NCI-H2107 (cell line): ENCODE measurements around the gene CENPC.
"Not testable (repeated sequence)": the region's sequence is repeated elsewhere in the genome, so short reads cannot be mapped to it uniquely, and the experiment has no call there.

ENCODE experiments used
- DNase-seq: peaks from one replicate; lab custom pipeline; 2025; lab: John Stamatoyannopoulos, UW

CENPC gene

DNA sequence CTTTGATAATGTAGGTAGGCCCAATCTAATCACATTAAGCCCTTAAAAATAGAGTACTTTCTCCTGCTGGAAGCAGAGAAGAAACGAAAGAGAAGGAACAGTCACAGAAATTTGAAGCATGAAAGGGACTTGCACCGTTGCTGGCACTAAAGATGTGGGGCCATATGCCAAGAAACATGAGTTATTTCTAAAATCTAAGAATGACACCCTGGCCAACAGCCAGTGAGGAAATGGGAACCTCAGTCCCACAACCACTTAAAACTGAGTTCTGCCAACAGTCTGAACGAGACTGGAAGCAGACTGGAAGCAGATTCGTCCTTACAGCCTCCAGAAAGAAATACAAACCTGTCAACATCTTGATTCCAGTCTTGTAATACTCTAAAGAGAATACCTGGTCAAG lies 70.1 kb downstream of the CENPC start:
- DNase-seq, result no peak

DNA sequence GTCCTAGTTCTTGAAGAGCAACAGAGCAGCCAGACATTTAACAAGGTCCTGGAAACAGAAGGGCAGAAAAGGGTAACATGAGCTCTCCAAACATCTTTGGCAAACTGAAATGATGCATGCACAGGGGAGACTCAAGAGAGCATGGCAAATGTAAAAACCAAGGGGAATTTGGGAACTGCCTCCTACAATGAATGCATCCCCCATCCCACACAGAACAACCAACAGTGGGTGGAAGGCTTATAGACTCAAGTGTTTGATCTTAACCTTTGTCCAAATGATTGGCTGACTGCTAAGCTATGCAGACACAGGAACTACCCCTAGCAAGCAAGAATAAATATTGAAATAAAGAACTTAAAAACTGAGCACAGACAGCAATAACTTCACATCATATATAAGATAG lies 74.4 kb downstream of the CENPC start:
- no peak for DNase-seq

DNA sequence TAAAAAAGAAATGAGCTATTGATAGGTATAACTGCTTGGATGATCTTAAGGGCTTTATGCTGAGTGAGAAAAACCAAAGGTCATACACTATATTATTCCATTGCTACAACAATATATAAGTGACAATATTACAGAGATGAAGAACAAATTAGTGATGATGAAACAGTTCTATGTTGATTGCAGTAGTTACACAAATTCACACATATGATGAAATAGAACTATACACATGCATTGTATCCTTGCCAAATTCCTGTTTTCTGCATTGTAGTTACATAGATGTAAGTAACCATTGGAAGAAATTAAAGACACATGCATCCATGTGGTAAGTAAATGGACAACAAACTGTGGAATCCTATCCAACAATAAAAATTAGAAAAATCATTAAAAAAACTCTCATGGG lies 76.5 kb downstream of the CENPC start:
- DNase-seq, result no peak

DNA sequence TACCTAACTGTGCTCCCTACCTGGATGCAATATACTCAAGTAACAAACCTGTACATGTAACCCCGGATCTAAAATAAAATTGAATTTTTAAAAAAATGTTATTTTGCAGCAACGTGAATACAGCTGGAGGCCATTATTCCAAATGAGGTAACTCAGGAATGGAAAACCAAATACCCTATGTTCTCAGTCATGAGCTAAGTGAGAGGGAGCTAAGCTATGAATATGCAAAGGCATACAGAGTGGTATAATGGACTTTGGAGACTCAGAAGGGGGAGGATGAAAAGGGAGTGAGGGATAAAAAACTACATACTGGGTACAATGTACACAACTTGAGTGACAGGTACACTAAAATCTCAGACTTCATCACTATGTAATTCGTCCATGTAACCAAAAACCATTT lies 78.6 kb downstream of the CENPC start:
- DNase-seq, result no peak

DNA sequence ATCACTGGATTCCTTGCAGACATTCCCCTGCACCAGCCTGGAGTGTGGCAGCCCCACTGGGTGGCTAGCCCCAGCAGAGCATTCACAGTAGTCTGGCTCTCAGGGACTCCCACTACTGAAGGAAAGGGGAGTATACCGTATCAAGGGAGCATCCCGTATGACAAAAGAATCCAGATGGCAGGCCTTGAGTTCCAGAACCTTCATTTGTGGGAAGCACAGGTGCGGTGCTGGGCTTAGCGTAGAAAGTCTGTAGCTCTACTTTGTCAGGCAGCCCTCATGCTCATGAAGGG lies 79.6 kb downstream of the CENPC start:
- no peak for DNase-seq

DNA sequence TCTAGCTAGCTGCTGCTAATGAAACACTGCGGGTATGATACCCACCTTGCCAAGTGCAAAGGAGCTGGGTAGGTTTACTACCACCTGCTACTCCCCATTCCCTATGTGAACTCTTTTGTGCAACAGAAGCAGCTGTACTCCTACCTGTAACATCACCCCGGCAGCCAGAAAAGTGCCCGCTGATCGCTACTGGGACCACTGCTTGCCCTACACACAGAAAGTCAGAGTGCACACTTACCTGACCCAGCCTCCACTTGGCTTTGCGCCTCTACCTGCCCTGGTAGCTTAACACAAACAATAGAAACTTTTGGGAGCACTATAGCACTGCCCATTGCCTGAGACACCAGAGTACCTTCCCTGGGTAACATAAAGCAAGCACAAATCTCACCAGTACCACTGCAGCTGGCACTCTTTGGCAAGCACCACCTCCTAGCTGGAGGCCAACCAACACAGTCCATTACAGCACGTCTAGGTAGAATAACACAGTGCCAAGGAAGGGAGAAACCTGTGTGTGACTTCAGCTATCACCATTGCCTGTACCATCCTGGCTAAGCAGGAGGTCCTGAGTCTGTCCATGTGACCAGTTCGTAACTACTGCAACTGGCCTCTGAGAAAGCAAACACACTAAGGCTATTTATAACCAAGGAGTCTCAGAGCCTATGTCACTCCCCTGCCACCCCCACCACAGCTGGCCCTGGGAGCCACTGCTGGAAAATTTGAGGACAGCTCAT lies 80.1 kb downstream of the CENPC start:
- DNase-seq, result no peak

DNA sequence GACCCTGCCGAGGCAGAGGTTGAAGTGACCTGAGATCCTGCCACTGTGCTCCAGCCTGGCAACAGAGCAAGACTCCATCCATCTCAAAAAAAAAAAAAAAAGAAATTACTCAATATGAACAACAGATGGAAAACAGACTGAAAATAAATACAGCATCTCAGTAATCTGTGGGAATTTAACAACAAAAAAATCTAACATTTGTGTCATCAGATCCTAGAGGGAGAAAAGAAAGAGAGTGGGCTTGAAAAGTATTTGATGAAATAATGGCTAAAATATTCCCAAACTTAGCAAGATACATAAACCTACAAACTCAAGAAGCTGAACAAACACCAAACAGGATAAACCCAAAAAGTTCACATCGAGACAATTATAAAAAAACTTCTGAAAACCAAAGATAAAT lies 84.7 kb downstream of the CENPC start:
- DNase-seq, result no peak

DNA sequence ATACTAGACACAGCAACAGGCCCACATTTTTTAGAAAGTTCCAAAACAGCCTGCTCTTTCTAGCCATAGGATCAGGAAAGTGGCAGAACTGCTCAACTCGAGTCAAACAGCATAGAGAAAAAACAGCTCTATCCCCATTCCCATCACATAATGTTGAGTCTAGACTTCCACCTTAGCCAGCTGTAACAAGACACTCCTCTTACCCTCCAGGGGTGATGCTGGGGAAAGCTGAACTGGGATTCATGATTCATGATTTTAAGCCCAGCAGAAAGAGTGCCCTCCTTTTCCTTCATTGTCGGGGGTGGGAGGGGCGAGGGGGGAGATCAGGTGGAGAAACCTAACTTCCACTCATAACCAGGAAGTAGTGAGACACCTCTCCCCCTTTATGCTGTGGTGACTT lies 86.1 kb downstream of the CENPC start:
- DNase-seq, result no peak

DNA sequence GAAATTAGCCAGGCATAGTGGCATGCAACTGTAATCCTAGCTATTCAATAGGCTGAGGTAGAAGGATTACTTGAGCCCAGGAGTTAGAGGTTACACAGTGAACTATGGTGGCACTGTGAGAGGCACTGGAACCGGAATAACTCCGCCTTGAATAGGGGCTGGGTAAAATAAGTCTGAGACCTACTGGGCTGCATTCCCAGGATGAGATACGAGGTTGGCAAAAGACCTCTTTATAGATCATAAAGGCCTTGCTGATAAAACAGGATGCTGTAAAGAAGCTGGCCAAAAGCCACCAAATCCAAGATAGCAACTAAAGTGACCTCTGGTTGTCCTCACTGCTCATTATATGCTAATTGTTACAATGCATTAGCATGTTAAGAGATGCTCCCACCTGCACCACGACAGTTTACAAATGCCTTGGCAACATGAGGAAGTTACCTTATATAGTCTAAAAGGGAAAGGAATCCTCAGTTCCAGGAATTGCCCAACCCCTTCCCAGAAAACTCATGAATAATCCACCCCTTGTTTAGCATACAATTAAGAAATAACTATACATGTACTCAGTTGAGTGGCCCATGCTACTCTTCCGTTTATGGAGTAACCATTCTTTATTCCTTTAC lies 88.6 kb downstream of the CENPC start:
- no peak for DNase-seq

DNA sequence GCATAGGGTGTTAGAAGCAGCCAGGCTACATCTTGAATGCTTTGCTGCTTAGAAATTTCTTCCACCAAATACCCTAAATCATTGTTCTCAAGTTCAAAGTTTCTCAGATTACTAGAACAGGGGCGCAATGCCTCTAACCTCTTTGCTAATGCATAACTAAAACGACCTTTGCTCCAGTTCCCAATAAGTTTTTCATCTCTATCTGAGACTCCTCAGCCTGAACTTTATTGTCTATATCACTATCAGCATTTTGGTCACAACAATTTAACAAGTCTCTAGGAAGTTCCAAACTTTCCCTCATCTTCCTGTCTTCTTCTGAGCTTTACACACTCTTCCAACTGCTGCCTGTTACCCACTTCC lies 92.5 kb downstream of the CENPC start:
- not testable (repeated sequence) for DNase-seq

DNA sequence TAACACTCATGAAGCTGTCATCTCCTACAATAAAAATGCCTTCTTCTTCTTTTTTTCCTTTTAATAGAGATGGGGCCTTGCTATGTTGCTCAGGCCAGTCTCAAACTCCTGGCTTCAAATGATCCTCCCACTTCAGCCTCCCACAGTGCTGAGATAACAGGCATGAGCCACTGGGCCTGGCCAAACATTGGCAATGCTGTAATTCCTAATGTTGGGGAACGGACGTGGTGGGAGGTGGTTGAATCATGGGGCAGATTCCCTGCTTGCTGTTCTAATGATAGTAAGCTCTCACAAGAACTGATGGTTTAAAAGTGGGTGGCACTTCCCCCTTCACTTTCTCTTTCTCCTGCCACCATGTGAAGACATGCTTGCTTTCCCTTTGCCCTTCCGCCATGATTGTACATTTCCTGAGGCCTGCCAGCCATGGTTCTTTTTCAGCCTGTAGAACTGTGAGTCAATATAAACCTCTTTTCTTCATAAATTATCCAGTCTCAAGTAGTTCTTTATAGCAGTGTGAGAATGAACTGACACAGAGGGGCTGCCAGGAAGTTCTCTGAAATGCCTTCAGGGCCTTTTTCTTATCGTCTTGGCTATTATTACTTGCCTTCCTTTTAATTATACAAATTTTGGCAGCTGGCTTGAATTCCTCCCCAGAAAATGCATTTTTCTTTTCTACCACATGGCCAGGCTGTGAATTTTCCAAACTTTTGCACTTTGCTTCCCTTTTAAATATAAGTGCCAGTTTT lies 93.0 kb downstream of the CENPC start:
- no peak for DNase-seq

DNA sequence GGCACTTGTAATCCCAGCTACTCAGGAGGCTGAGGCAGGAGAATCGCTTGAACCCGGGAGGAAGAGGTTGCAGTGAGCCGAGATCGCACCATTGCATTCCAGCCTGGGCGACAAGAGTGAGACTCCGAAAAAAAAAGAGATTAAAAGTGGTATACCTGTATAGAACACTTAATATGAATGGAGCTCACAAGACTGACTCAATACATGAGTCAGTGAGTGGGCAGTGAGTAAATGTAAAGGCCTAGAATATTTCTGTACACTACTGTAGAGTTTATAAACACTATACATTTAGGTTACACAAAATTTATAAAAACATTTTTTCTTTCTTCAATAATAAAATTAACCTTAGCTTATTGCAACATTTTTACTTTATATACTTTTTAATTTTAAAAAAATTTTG lies 93.8 kb downstream of the CENPC start:
- no peak for DNase-seq

DNA sequence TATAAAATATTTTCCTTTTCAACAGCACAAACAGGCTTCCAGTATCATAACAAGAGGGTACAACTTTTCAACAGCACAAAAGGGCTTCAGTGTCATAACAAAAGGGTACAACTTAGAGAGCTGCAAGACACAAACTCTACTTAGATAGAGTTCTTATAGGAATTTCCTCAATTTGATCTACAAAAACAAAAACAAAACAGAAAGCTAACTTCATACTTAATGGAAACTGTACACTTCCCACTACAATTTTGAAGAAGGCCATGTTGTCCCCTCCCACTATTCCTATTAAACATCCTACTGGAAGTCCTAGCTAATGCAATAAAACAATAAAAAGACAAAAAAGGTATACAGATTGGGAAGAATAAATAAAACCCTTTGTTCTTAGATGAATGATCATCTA lies 96.7 kb downstream of the CENPC start:
- no peak for DNase-seq

DNA sequence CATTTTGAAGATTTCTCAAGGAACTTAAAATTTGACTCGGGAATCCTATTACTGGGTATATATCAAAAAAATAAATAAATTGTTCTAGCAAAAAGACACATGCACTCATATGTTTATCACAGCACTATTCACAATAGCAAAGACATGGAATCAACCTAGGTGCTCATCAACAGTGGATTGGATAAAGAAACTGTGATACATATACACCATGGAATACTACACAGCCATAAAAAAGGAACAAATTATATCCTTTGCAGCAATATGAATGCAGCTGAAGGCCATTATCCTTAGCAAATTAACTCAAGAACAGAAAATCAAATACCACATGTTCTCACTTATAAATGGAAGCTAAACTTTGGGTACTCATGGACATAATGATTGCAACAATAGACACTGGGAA lies 97.4 kb downstream of the CENPC start:
- DNase-seq, result no peak

DNA sequence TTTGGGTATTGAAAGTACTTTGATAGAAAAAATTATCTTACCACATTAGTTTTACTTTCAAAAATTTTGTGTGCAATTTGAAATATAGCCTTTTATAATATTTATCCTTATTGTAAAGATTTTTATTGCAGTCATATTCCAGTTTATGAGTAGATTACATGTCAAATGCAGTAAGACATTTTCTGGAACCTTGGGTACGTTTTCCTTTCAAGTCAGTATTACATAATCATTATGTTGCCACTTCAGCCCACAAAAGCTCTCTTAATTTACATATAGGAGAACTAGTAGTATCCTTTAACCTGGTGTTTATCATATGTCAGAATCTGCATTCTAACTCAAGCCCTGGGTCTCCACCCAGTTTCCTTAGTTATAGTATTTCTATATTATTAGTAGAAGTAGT lies 98.5 kb downstream of the CENPC start:
- no peak for DNase-seq

DNA sequence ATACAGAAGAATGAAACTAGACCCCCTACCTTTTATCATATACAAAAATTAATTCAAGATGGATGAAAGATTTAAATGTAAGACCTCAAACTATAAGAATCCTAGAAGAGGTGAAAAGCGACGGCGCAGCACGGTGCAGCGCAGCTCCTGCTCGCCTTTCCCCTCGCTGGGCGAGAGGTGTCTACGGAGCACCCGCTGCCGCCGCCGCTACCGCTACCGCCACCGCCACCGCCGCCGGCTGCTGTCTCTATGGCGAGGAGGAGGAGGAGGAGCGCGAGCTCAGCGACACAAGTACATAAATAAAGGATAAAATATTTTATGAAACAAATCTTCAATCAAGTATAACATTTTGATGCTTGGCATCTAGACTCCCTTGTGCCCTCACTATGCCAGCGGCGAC lies 99.4 kb downstream of the CENPC start:
- not testable (repeated sequence) for DNase-seq

DNA sequence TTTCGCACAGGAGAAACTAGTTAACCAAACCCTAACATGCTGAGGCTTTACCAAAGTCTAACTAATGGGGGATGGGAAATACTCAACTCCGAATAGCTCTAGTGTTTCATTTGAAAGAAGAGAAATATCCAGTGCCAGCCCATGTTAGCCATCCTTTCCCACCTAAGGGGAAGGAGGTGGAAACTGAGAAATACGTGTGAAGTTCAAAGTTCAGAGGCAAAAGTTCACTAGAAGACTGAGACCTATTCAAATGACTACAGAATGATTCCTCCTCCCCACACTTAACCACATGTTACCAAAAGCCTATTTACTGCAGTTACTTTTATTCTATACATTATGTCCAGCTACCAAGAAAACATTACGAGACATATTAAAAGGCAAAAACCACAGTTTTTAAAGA lies 106.3 kb downstream of the CENPC start:
- no peak for DNase-seq

DNA sequence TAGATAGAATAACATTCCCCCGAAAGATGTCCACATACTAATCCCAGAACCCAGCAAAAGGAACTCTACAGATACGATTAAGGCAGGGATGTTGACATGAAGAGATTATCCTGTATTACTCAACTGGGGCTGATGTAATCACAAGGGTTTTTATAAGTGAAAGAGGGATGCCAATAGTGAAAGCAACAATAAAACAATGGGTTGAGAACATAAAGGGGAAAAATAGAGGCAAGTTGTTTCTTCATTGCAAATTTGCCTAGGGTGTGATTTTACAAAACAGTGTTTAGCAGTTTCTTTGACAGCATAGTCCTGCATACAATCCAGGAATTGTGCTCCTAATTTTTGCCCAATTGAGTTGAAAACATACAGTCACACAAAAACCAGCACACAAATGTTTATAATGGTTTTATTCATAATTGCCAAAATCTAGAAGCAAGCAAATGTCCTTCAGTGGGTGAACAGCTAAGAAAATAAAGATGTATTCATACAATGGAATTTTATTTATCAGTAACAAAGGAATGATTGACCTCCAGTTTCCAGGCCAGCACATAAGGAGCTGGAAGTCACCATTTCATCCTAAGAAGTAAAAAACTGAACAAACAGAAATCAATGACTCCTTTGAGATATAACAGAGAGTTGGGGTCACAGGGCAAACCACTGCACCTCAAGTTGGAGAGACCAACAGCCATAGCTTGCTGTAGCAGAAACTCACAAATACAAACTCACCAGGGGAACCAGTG lies 107.2 kb downstream of the CENPC start:
- DNase-seq, result no peak

DNA sequence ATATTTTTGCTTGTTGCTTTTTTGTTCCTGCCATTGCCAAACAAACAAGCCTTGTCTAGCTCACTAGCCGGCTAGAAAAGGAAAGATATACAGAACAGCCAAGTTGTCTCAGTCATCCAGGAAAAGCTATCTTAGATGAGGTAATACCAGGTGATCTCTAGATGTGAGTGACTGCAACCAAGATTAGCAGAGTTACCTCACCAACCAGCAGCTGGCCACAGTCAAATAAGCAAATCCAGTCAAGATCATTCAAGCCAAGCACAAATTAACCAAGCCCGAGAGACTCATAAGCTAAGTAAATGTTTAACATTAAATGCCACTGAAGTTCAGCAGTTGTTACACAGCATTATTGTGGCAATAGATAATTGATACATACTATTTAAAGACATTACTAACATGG lies 108.6 kb downstream of the CENPC start:
- no peak for DNase-seq

DNA sequence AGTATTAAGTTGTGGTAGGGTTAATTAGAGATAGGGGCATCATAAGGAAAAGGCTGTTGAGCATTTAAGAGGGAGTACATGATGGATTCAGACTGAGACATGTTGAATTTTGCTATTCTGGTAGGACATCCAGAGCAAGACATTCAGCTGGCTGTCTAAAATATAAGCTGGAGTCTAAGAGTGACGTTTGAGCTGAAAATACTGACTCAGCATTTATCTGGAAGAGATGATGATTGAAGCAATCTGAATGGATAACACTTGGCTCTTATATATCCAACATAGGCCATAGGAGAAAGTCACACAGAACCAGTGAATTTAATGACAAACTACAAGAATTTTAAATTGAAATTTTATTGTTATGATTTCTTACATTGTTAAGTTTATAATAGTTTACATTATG lies 114.3 kb downstream of the CENPC start:
- no peak for DNase-seq

DNA sequence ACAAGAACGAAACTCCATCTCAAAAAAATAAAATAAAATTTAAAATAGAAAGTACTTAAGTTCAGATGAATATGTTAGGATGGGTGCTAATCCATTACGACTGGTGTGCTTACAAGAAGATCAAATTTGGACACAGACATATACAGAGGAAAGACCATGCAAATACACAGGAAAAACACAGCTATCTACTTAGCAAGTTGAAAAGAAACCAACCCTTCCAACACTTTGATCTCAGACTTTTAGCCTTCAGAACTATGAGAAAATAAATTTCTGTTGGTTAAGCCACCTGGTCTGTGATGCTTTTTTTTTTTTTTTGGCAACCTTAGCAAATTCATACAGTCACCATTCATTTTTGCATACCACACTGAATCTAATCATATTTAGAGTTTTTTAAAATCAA lies 116.5 kb downstream of the CENPC start:
- no peak for DNase-seq
